ENCODE results near the gene HPS1. TPM values are rescaled to one million over a fixed set of nuclear protein-coding genes. Genes with fewer than 3 reads are reported as not detected.

The HPS1 gene
- polyA plus RNA-seq, 1 of the 3 experiments (the other 2 are of a cell fraction), result 41.4 TPM

GRCh38 chr10:98402931-98403718, 43.6 kb downstream of the HPS1 start:
- CTCF ChIA-PET, result interaction anchor here (0.5 kb wide), 1 partner anchor 843 kb away, joined by 3 read pairs; no protein-coding TSS in a partner anchor

More at GRCh38 chr10:98402931-98403718, 43.6 kb downstream of the HPS1 start:
- Histone ChIP-seq H3K9ac (no peak overlapping the region), H3K9me2 (no peaks in the 10 kb centered on the region), H2AFZ (ENCODE audit: low read depth) (no peak overlapping the region), H3K36me3 (replicated peaks in 1 of 2; ENCODE audit: control insufficient read depth in 1 of 2, insufficient read depth in 2 of 2, low read length in 1 of 2) (peaks cover 0 to 3% of the 10 kb centered on the region in 2 experiments), H3K4me2 (peak overlapping the region; percentile 51), H3K79me2 (ENCODE audit: insufficient read depth) (no peaks in the 10 kb centered on the region), H3K27me3 (ENCODE audit: insufficient read depth) (no peaks in the 10 kb centered on the region), H3K4me3 (ENCODE audit: low read depth in 2 of 2, low read length in 1 of 2) (no peak overlapping the region), H3K27ac (ENCODE audit: low read depth in 2 of 2, low read length in 1 of 2) (no peak overlapping the region), H3K9me3 (no peaks in the 10 kb centered on the region), H4K20me1 (ENCODE audit: insufficient read depth) (no peaks in the 10 kb centered on the region), H3F3A (replicated peaks; ENCODE audit: insufficient read depth) (no peaks in the 10 kb centered on the region), H3K4me1 (ENCODE audit: control insufficient read depth in 1 of 2, insufficient read depth in 2 of 2, low read depth in 1 of 2, low read length in 1 of 2) (peaks cover 6 to 14% of the 10 kb centered on the region in 2 experiments; a peak in 3 of 4 replicates)
- whole genome bisulfite sequencing (ENCODE audit: low lambda C conversion rate), result 94% methylated on average over 15 of the region's 23 CpGs
- POLR2A ChIA-PET, result no interaction called here
- no peak for DNase-seq
- TF ChIP-seq ELF1 (IDR thresholded peaks at IDR 0.05) (no peak), TEAD4 (IDR thresholded peaks at IDR 0.05; ENCODE audit: borderline replicate concordance, insufficient read depth) (no peak), GABPA (IDR thresholded peaks at IDR 0.05; ENCODE audit: low read depth) (no peak), RXRA (IDR thresholded peaks at IDR 0.05; ENCODE audit: borderline replicate concordance, low read depth) (no peak), POLR2AphosphoS5 (IDR thresholded peaks at IDR 0.05; ENCODE audit: low read depth, low read length) (no peak), CHD2 (IDR thresholded peaks at IDR 0.05; ENCODE audit: low read length, partially characterized antibody) (no peak), FOXM1 (IDR thresholded peaks at IDR 0.05; ENCODE audit: low read depth) (no peak), GATA2 (CRISPR knock-in tag; IDR thresholded peaks at IDR 0.05) (no peak), PBX3 (IDR thresholded peaks at IDR 0.05) (no peak), MEF2A (IDR thresholded peaks at IDR 0.05; ENCODE audit: borderline replicate concordance, low read depth) (no peak), YY1 (IDR thresholded peaks at IDR 0.05; ENCODE audit: low read depth) (no peak), MAX (IDR thresholded peaks at IDR 0.05; ENCODE audit: low read depth) (no peak), NFIC (IDR thresholded peaks at IDR 0.05; ENCODE audit: borderline replicate concordance) (no peak), EP300 (IDR thresholded peaks at IDR 0.05; ENCODE audit: borderline replicate concordance in 1 of 2, low read depth in 1 of 2, low read length in 1 of 2) (no peak), MXI1 (IDR thresholded peaks at IDR 0.05; ENCODE audit: low read depth, low read length) (no peak), FOXJ3 (CRISPR knock-in tag; IDR thresholded peaks at IDR 0.05) (no peak), RCOR1 (IDR thresholded peaks at IDR 0.05; ENCODE audit: low read length) (no peak), JUND (IDR thresholded peaks at IDR 0.05) (no peak), CTCF (IDR thresholded peaks at IDR 0.05) (no peak)

Measured in SK-N-SH (cell line).